Mucosa of descending colon (tissue), 3 donors: ENCODE data around the gene ARCN1. TPM values are rescaled to one million over a fixed set of nuclear protein-coding genes. Genes with fewer than 3 reads are reported as not detected.

ENCODE experiments used
- ATAC-seq: fragments of 200-7000 bp; cut with Tn5 transposase; one replicate; pipeline ENCODE4 v1.9.1; 2020; ENCODE audit warnings: mild to moderate bottlenecking, moderate library complexity
- DNase-seq, 3 donors: peaks; one replicate each; pipeline ENCODE4 v3.0.0-alpha.2; 2020
- H3K36me3 ChIP-seq: fragments of 200-600 bp; one replicate; pipeline ENCODE4 v1.8.0; 2021; ENCODE audit warnings: low read depth, mild to moderate bottlenecking
- H3K4me1 ChIP-seq: fragments of 200-600 bp; one replicate; pipeline ENCODE4 v1.8.0; 2021; ENCODE audit warnings: low read depth, mild to moderate bottlenecking
- H3K4me3 ChIP-seq: fragments of 200-600 bp; one replicate; pipeline ENCODE4 v1.8.0; 2021; ENCODE audit warnings: mild to moderate bottlenecking
- H3K9me3 ChIP-seq: fragments of 200-600 bp; one replicate; pipeline ENCODE4 v1.8.0; 2021; ENCODE audit warnings: mild to moderate bottlenecking
- intact Hi-C, 2 donors: fragments of 100-400 bp; cut with DNase I in 1 of 2; cut with micrococcal nuclease in 1 of 2; formaldehyde crosslinking; loops; one replicate each; pipeline versions ENCODE4 v1.11.0 to v1.11.1; 2022; cut with DNase I, micrococcal nuclease
- total RNA-seq, 3 donors: library from RNA; stranded (reverse); fragmentation: NEBNext Ultra II Directional in 2 of 3; extraction: Animal tissue kit (Norgen Biotek cat#: 25700) in 2 of 3; gene quantifications; one replicate each; pipeline versions ENCODE4 v1.2.1 to v1.2.4, GENCODE V29; 2021 to 2023
- TF ChIP-seq, protein P1 (sequence below): fragments of 200-600 bp; IDR thresholded peaks from one replicate; pipeline ENCODE4 v1.8.0; 2022; ENCODE audit warnings: antibody characterized with exemption, mild to moderate bottlenecking
- donor health status: DM: no; HTN: no; CAD: no; lungs with moderate emphysema.
- donor health status: DM: no; HTN: no; CAD: no.
- donor health status: DM: no; HTN: yes; CAD: no.

The ARCN1 gene
- total RNA-seq, 3 donors from 2014 or later = 126 to 134 (median 130) TPM

GRCh38 chr11:118536726-118537125 is 35.5 kb upstream of the ARCN1 start:
- DNase-seq = no peak
- Histone ChIP-seq H3K9me3 (no peaks in the 10 kb centered on the region), H3K4me3 (no peak overlapping the region), H3K4me1 (no peaks in the 10 kb centered on the region), H3K36me3 (no peaks in the 10 kb centered on the region)
- TF ChIP-seq, protein P1, sequence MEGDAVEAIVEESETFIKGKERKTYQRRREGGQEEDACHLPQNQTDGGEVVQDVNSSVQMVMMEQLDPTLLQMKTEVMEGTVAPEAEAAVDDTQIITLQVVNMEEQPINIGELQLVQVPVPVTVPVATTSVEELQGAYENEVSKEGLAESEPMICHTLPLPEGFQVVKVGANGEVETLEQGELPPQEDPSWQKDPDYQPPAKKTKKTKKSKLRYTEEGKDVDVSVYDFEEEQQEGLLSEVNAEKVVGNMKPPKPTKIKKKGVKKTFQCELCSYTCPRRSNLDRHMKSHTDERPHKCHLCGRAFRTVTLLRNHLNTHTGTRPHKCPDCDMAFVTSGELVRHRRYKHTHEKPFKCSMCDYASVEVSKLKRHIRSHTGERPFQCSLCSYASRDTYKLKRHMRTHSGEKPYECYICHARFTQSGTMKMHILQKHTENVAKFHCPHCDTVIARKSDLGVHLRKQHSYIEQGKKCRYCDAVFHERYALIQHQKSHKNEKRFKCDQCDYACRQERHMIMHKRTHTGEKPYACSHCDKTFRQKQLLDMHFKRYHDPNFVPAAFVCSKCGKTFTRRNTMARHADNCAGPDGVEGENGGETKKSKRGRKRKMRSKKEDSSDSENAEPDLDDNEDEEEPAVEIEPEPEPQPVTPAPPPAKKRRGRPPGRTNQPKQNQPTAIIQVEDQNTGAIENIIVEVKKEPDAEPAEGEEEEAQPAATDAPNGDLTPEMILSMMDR = no peak
- no peak for ATAC-seq
- intact Hi-C loops = no loop called here

DNA sequence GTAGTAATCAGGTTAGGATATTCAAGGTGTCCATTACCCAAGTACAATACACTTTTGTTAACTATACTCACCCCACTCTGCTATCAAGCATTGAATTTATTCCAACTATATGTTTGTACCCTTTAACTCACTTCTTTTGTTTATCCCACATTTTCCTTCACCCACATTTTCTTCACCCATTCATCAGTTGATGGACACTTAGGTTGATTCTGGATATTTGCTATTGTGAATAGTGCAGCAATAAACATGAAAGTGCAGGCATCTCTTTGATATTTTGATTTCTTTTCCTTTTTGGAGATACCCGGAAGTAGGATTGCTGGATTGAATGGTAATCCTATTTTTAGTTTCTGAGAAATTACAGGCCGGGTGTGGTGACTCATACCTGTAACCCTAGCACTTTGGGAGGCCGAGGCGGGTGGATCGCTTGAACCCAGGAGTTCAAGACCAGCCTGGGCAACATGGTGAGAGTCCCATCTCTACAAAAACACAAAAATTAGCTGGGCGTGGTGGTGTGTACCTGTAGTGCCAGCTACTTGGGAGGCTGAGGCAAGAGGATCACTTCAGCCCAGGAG is 34.7 kb upstream of the ARCN1 start:
- no peaks in the 10 kb centered on the region for H3K36me3 ChIP-seq
- no peak for ATAC-seq

GRCh38 chr11:118544010-118544646 is 28.1 kb upstream of the ARCN1 start:
- no peaks in the 10 kb centered on the region for H3K4me1 ChIP-seq
- DNase-seq (no peak), ATAC-seq (no peak)
- no peak overlapping the region for H3K4me3 ChIP-seq
- intact Hi-C loops = no loop called here
- TF ChIP-seq, protein P1 = no peak
- no peaks in the 10 kb centered on the region for H3K36me3 ChIP-seq
- no peaks in the 10 kb centered on the region for H3K9me3 ChIP-seq

More for the DNA sequence above, 34.7 kb upstream of the ARCN1 start:
- TF ChIP-seq, protein P1 = no peak
- Histone ChIP-seq H3K4me1 (no peaks in the 10 kb centered on the region), H3K9me3 (no peaks in the 10 kb centered on the region), H3K4me3 (no peak overlapping the region)
- intact Hi-C loops = no loop called here
- no peak for DNase-seq

GRCh38 chr11:118544647-118545010 is 27.6 kb upstream of the ARCN1 start:
- no peaks in the 10 kb centered on the region for H3K9me3 ChIP-seq
- no peaks in the 10 kb centered on the region for H3K4me1 ChIP-seq
- no peaks in the 10 kb centered on the region for H3K36me3 ChIP-seq
- ATAC-seq (no peak), DNase-seq (no peak)
- H3K4me3 ChIP-seq = no peak overlapping the region
- TF ChIP-seq, protein P1 = no peak
- intact Hi-C loops = no loop called here

GRCh38 chr11:118545533-118545932 is 26.7 kb upstream of the ARCN1 start:
- H3K4me3 ChIP-seq = no peak overlapping the region
- DNase-seq (no peak), ATAC-seq (no peak)
- H3K4me1 ChIP-seq = no peaks in the 10 kb centered on the region
- H3K9me3 ChIP-seq = no peaks in the 10 kb centered on the region
- intact Hi-C loops = no loop called here
- no peaks in the 10 kb centered on the region for H3K36me3 ChIP-seq
- TF ChIP-seq, protein P1 = no peak
